IPS DF 6.9 (cell line): Measurements from ENCODE around the gene ARMH3.

Experiments
- DNase-seq: peaks from one replicate; pipeline ENCODE4 v3.0.0-alpha.2; 2013; ENCODE audit warnings: low read depth, low spot score
- H3K27ac ChIP-seq: one replicate; pipeline ENCODE4 v1.5.1; 2013; ENCODE audit warnings: low read length, control low read depth
- H3K27me3 ChIP-seq: 2 replicates; pipeline ENCODE4 v1.6.1; 2013; ENCODE audit warnings: mild to moderate bottlenecking, low read length; ENCODE audit not compliant: control insufficient read depth, insufficient read depth
- H3K36me3 ChIP-seq: 2 replicates; pipeline ENCODE4 v1.6.1; 2013; ENCODE audit warnings: low read length; ENCODE audit not compliant: control insufficient read depth, insufficient read depth
- H3K4me1 ChIP-seq: 2 replicates; pipeline ENCODE4 v1.6.1; 2013; ENCODE audit warnings: low read length; ENCODE audit not compliant: control insufficient read depth, insufficient read depth
- H3K4me3 ChIP-seq: 2 replicates; pipeline ENCODE4 v1.5.1; 2013; ENCODE audit warnings: mild to moderate bottlenecking, low read length
- H3K9me3 ChIP-seq: 2 replicates; pipeline ENCODE4 v1.6.1; 2013; ENCODE audit warnings: low read length, inconsistent platforms; ENCODE audit not compliant: control insufficient read depth, insufficient read depth
- WGBS: extraction: QIAGEN DNeasy Blood & Tissue Kit; methylation state at CpG from one replicate; pipeline ENCODE4 v1.1.7; 2013; ENCODE audit warnings: mixed read lengths, missing lambda C conversion rate; ENCODE audit not compliant: insufficient read length, insufficient coverage; 5-methylcytosine and 5-hydroxymethylcytosine counted together

The ARMH3 gene

GRCh38 chr10:101824736-101825135 is 231.2 kb downstream of the ARMH3 start:
- WGBS: no CpG with 5 or more reads among the region's 2 CpGs
- no peak for DNase-seq
- Histone ChIP-seq H3K4me3 (no peak overlapping the region), H3K27me3 (no peaks in the 10 kb centered on the region), H3K9me3 (no peaks in the 10 kb centered on the region), H3K36me3 (no peaks in the 10 kb centered on the region), H3K27ac (no peak overlapping the region), H3K4me1 (no peaks in the 10 kb centered on the region; the same call in 1 of the 2 replicates)

DNA sequence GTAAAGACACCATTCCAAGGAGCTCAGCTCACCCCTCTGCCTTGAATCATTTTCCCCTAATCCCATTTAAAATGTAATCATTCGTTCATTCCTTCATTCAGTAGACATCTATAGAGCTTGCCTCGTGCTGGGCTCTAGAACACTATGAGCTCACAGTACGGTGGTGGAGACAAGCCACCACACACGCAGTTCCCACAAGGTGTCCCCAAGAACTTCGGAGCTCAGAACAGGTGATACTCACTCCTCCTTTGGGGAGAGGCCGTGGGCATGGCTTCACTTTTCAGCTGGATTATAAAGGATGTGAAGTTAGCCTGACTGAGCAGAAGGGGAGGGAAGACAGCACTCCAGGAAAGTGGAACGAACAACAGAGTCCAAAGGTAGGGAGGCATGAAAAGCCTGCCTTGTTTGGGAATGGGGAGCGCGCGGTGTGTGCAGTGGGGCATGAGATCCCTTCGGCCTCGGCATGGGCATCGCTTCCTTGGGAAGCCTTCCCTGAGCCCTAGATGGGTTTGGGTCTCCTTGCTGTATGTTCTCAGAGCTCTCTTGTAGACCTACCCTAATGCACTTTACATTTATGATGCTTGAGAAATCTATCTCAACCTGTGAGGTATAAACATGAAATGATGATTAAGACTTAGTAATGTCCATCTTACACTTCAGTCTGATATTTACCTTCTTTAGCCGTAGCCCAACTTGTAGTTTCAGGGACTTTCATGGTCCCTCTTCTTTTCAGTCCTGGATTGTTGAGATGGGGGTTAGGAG is 236.9 kb downstream of the ARMH3 start:
- no peaks in the 10 kb centered on the region; the same call in 1 of the 2 replicates for H3K4me1 ChIP-seq
- H3K27ac ChIP-seq: no peak overlapping the region
- H3K4me3 ChIP-seq: peak overlapping the region; percentile 45; the same call in 1 of the 2 replicates
- no CpG with 5 or more reads among the region's 14 CpGs for WGBS
- no peaks in the 10 kb centered on the region for H3K27me3 ChIP-seq
- DNase-seq: no peak
- H3K36me3 ChIP-seq: no peaks in the 10 kb centered on the region
- H3K9me3 ChIP-seq: no peaks in the 10 kb centered on the region

GRCh38 chr10:101818119-101818871 is 237.7 kb downstream of the ARMH3 start, which contains the start of gene OGA:
OGA (minus strand) TSS chr10:101818444; CDS start chr10:101818022, 422 bp downstream.
- no peaks in the 10 kb centered on the region; the same call in 1 of the 2 replicates for H3K4me1 ChIP-seq
- H3K27me3 ChIP-seq: no peaks in the 10 kb centered on the region
- H3K9me3 ChIP-seq: no peaks in the 10 kb centered on the region
- peak within 1 kb of the TSS; percentile 77 for H3K4me3 ChIP-seq
- DNase-seq: peak; percentile 96
- no peaks in the 10 kb centered on the region for H3K36me3 ChIP-seq
- H3K27ac ChIP-seq: no peak within 1 kb of the TSS
- no CpG with 5 or more reads among the region's 47 CpGs for WGBS

- Histone ChIP-seq H3K36me3 (peaks cover 2% of the 10 kb centered on the region; the same call in 1 of the 2 replicates), H3K4me3 (peak overlapping the region; percentile 77), H3K4me1 (no peaks in the 10 kb centered on the region; the same call in 1 of the 2 replicates), H3K27ac (no peak overlapping the region), H3K27me3 (no peaks in the 10 kb centered on the region), H3K9me3 (no peaks in the 10 kb centered on the region)
- no CpG with 5 or more reads among the region's 44 CpGs for WGBS
- DNase-seq: no peak
These were observed 238.4 kb downstream of the ARMH3 start for GRCh38 chr10:101817337-101818118.

- Histone ChIP-seq H3K9me3 (no peaks in the 10 kb centered on the region), H3K27me3 (no peaks in the 10 kb centered on the region), H3K4me3 (peak overlapping the region; percentile 77; the same call in 1 of the 2 replicates), H3K36me3 (peaks cover 5% of the 10 kb centered on the region; the same call in 1 of the 2 replicates), H3K27ac (no peak overlapping the region), H3K4me1 (no peaks in the 10 kb centered on the region; the same call in 1 of the 2 replicates)
- DNase-seq: no peak
- WGBS: no CpG with 5 or more reads among the region's 14 CpGs
These were observed 239.0 kb downstream of the ARMH3 start for GRCh38 chr10:101816913-101817336.

GRCh38 chr10:101816376-101816775 is 239.6 kb downstream of the ARMH3 start:
- Histone ChIP-seq H3K27me3 (no peaks in the 10 kb centered on the region), H3K27ac (no peak overlapping the region)
- DNase-seq: no peak

DNA sequence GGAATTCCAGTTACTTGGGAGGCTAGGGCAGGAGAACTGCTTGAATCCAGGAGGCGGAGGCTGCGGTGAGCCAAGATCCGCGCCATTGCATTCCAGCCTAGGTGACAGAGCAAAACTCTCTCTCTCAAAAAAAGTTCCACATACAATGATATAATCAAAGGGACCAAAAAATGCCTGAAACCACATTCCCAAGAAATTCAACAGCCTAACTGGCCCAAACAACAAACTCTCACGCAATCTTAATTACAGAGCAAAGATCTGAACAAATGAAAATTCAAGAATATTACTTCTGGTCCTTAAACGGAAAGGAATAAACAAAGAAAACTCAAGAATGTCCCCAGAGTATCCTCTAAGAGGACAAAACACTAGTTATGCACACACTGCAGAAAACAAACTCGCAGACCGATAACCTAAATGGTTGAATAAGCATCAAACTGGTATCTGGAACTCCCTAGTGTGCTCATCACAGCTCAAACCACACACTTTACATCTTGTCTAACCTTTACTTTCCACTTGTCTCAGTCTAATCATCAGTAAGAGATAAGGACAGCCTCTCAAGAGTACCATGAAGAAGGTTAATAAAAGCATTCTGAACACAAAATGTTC is 241.4 kb downstream of the ARMH3 start:
- Histone ChIP-seq H3K27me3 (no peaks in the 10 kb centered on the region), H3K36me3 (peaks cover 5% of the 10 kb centered on the region; the same call in 1 of the 2 replicates), H3K27ac (no peak overlapping the region), H3K4me3 (no peak overlapping the region), H3K9me3 (no peaks in the 10 kb centered on the region), H3K4me1 (no peaks in the 10 kb centered on the region; the same call in 1 of the 2 replicates)
- no CpG with 5 or more reads among the region's 8 CpGs for WGBS
- no peak for DNase-seq

More at GRCh38 chr10:101816376-101816775, 239.6 kb downstream of the ARMH3 start:
- Histone ChIP-seq H3K36me3 (peaks cover 5% of the 10 kb centered on the region; the same call in 1 of the 2 replicates), H3K4me1 (no peaks in the 10 kb centered on the region; the same call in 1 of the 2 replicates), H3K4me3 (peak overlapping the region; percentile 77; the same call in 1 of the 2 replicates), H3K9me3 (no peaks in the 10 kb centered on the region)
- no CpG with 5 or more reads among the region's 5 CpGs for WGBS

- no peak for DNase-seq
- Histone ChIP-seq H3K27me3 (no peaks in the 10 kb centered on the region), H3K27ac (no peak overlapping the region), H3K4me3 (no peak overlapping the region), H3K9me3 (no peaks in the 10 kb centered on the region), H3K4me1 (no peaks in the 10 kb centered on the region; the same call in 1 of the 2 replicates), H3K36me3 (peaks cover 5% of the 10 kb centered on the region; the same call in 1 of the 2 replicates)
- no CpG with 5 or more reads among the region's 4 CpGs for WGBS
These were observed 243.4 kb downstream of the ARMH3 start for GRCh38 chr10:101812606-101813005.

- no peak for DNase-seq
- Histone ChIP-seq H3K4me1 (no peaks in the 10 kb centered on the region), H3K4me3 (no peak overlapping the region), H3K27ac (no peak overlapping the region), H3K27me3 (no peaks in the 10 kb centered on the region), H3K36me3 (peaks cover 11% of the 10 kb centered on the region; the same call in 1 of the 2 replicates), H3K9me3 (no peaks in the 10 kb centered on the region)
- WGBS: no CpG with 5 or more reads among the region's 1 CpG
These were observed 248.8 kb downstream of the ARMH3 start for GRCh38 chr10:101807158-101807557.
